ENCODE measurements around the gene P4HTM.

P4HTM gene

DNA sequence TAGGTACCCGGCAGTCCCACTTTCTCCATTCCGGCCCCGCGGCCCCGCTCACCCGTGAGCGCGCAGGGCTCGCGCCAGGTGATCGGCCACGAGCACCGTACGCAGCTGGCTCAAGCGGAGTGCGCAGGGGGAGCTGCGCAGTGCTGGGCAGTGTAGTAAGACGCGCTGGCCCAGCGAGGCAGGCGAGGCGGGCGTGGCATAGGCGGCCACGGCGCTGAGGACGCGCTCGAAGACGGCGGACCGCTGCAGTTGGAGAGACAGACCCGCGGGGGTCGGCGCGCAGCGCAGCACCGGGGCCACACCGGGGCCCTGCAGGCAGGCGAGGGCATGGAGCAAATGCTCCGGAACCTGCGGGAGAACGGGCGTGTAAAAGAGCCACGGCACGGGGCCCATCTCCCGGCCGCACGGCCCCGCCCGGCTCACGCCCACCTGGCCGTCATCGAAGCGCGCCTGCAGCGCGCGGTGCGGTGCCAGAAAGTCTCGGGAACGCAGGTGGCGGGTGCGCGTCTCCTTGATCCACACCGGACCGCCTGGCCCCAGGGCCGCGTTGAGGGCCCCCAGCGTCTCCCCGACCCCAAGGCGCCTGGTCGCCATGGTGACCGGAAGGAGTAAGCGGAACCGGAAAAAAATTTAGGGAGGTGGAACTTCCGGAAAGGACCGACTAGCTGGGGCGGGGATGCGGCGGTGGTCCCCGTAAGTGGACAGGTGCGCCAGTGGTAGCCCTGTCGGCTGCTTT lies 28.1 kb downstream of the P4HTM start, which contains the start of gene DALRD3:
Gene DALRD3 (minus strand): TSS at position 610 of the 736 bp plus-strand sequence. CDS start 16 bp downstream, at position 594.
- in situ Hi-C loops (cut with HindIII; ENCODE audit: low sequenced_read_pairs), result no loop called here
- peak within 1 kb of the TSS; percentile 91 for H3K4me3 ChIP-seq (ENCODE audit: low read depth, low read length)
- TF ChIP-seq, protein P1, sequence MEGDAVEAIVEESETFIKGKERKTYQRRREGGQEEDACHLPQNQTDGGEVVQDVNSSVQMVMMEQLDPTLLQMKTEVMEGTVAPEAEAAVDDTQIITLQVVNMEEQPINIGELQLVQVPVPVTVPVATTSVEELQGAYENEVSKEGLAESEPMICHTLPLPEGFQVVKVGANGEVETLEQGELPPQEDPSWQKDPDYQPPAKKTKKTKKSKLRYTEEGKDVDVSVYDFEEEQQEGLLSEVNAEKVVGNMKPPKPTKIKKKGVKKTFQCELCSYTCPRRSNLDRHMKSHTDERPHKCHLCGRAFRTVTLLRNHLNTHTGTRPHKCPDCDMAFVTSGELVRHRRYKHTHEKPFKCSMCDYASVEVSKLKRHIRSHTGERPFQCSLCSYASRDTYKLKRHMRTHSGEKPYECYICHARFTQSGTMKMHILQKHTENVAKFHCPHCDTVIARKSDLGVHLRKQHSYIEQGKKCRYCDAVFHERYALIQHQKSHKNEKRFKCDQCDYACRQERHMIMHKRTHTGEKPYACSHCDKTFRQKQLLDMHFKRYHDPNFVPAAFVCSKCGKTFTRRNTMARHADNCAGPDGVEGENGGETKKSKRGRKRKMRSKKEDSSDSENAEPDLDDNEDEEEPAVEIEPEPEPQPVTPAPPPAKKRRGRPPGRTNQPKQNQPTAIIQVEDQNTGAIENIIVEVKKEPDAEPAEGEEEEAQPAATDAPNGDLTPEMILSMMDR (IDR thresholded peaks at IDR 0.05; ENCODE audit: low read depth, low read length, missing control alignments), result no peak
- DNase-seq (ENCODE audit: low read depth), result no peak

DNA sequence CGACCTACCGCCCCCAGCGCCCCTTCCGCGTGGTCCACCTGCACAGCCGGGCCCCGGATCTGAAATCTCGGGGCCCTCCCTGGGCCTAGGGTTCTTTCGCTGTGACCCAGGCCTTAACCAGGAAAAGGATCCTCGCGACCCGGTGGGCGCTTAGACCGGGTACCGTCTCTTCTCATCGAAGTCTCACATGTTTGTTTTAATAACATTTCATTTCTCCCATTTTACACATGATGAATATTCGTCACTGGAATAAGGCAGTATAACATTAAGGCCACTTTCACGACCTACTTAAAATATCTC lies 28.6 kb downstream of the P4HTM start:
- in situ Hi-C loops (cut with HindIII; ENCODE audit: low sequenced_read_pairs), result no loop called here
- TF ChIP-seq, protein P1 (IDR thresholded peaks at IDR 0.05; ENCODE audit: low read depth, low read length, missing control alignments), result no peak
- no peak for DNase-seq (ENCODE audit: low read depth)

DNA sequence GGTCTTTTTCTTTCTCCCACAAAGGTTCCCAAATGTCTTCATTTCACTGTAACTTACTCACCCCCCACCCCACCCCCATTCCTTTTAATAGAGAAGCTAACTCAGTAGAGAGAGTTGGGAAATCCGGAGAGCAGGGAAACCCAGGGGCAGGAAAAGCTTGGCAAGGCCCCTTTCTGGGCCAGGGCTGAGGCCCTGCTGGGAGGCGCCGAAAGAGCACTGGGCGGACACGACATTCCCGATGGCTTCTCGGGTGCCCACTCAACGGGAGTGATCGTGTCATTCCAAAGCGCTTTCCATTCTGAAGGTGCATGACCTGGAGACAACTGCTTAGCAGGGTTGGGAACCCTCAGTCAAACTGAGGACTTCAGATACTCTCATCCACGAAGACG lies 29.9 kb downstream of the P4HTM start:
- in situ Hi-C loops (cut with HindIII; ENCODE audit: low sequenced_read_pairs), result no loop called here
- peak overlapping the region; percentile 88 for H3K4me3 ChIP-seq (ENCODE audit: low read depth, low read length)
- no peak for DNase-seq (ENCODE audit: low read depth)
- TF ChIP-seq, protein P1 (IDR thresholded peaks at IDR 0.05; ENCODE audit: low read depth, low read length, missing control alignments), result no peak

More for the DNA sequence above, 28.6 kb downstream of the P4HTM start:
- peak overlapping the region; percentile 91 for H3K4me3 ChIP-seq (ENCODE audit: low read depth, low read length)

DNA sequence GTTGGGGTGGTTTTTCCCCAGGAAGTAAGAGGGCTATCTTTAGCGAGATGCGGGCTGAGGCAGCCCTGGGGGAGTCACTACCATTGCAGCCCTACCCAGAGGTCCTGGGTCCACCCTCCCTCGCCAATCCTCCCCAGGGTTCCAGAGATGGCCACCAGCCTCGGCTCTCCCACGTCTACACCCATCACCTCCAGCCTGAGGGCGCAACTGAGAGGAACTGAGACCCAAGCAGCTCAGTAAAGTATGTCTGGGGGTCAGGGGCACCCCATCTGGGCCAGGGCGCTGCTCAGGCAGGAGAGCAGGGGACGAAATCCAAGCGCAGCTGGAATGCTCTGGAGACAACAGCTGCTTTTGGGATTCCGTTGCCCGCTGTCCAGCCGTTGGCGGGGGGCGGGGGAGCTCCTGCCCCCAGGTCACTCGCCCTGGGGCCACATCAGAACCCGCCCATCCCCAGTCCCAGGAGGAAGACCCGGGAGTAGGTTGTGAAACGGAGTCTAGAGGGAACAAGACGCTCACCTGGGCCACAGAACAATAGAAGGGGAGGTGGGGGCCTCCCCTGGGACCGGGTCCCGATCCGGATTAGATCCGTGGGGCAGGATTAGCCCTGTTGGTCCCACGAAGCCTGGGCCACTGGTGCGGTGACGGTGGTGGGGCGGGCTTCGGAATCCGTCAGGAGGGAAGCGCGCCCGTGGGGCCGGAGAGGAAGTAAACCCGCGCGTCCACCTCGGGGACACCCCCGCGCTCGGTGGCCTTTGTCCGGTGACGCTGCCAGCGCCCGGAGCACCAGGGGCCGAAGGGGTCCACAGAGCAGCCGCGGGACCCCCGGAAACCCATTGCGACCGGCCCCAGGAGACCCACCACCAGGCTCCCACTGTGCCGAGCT lies 30.5 kb downstream of the P4HTM start:
- DNase-seq (ENCODE audit: low read depth), result no peak
- H3K4me3 ChIP-seq (ENCODE audit: low read depth, low read length), result peak overlapping the region; percentile 88
- TF ChIP-seq, protein P1 (IDR thresholded peaks at IDR 0.05; ENCODE audit: low read depth, low read length, missing control alignments), result no peak
- in situ Hi-C loops (cut with HindIII; ENCODE audit: low sequenced_read_pairs), result no loop called here

DNA sequence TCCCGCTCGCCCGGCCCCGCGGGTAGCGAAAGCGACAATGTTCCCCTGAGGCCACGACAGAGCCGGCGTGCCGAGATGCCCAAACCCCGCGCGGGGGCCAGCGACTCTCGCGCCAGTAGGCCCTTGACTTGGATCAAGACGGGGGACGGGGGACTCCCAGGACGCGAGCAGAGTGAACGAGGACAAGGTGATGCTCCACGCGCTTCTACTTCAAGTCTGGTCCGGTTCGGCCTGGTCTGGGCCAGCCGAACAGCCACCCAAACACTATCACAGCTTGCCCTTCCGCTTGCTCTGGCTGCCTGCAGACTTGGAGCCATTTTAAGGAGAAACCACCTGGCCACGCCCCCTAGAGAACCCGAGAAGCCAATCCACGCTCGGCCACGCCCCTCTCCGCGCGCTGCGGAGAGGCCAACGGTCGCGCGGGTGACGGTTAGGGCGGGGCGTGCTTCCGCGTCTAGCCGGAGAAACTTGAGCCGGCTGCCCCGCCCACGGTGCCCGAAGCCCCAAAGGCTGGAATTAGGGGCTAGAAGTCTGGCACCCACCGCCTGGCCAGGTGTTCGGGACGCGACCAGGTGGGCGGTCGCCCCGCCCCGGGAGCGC lies 31.3 kb downstream of the P4HTM start:
- in situ Hi-C loops (cut with HindIII; ENCODE audit: low sequenced_read_pairs), result no loop called here
- DNase-seq (ENCODE audit: low read depth), result peak; percentile 91
- H3K4me3 ChIP-seq (ENCODE audit: low read depth, low read length), result peak overlapping the region; percentile 88
- TF ChIP-seq, protein P1 (IDR thresholded peaks at IDR 0.05; ENCODE audit: low read depth, low read length, missing control alignments), result no peak
